Subcutaneous adipose tissue (tissue), 4 donors: ENCODE data around the gene PHF20. TPM values are rescaled to one million over a fixed set of nuclear protein-coding genes. Genes with fewer than 3 reads are reported as not detected.

Source experiments
- small RNA-seq: library from RNA; depleted of rRNA; stranded (forward); fragments of <200 nt; gene quantifications from one replicate; pipeline ENCODE3, GENCODE V24; 2016
- total RNA-seq, 4 donors: library from RNA; depleted of rRNA; stranded (reverse); fragments of >200 nt; gene quantifications; one replicate each; pipeline ENCODE4 v1.1.0, GENCODE V29; 2016
- TF ChIP-seq, protein P1 (sequence below): fragments of 450-650 bp; IDR thresholded peaks from one replicate; pipeline ENCODE4 v1.5.1; 2016; ENCODE audit warnings: low read depth, mild to moderate bottlenecking, control low read depth, antibody characterized with exemption, moderate library complexity

The PHF20 gene
- total RNA-seq, 4 donors from 2014 or later: 35.5 to 61.6 (median 44.5) TPM

DNA sequence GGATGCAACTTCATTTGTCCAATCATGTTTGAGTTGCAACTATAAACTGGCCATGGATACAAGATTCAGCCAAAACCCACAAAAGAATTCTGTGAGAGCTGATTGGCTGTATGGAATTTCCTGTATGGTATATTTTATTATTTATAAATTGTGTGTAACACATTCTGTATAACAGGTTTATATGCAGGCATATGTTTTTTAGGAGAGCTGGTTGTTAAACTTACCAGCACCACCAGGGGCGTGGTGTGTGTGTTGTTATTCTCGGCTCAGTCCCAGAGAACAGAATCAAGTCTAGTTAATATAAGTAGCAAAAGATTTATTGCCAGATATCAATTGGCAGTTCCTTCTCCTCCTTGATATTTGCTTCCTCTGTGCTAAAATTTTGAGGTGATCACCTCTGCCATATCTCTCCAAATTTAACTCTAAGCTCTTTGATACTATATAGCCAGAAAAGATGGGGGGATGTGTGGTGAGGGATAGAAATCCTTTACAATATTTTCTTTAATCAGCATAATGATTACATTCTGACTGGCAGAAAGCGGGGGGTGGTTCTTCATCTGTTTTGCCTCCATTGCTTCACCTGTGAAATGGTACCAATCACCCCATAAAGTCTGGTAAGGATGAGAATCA is 219.4 kb downstream of the PHF20 start:
- TF ChIP-seq, protein P1, sequence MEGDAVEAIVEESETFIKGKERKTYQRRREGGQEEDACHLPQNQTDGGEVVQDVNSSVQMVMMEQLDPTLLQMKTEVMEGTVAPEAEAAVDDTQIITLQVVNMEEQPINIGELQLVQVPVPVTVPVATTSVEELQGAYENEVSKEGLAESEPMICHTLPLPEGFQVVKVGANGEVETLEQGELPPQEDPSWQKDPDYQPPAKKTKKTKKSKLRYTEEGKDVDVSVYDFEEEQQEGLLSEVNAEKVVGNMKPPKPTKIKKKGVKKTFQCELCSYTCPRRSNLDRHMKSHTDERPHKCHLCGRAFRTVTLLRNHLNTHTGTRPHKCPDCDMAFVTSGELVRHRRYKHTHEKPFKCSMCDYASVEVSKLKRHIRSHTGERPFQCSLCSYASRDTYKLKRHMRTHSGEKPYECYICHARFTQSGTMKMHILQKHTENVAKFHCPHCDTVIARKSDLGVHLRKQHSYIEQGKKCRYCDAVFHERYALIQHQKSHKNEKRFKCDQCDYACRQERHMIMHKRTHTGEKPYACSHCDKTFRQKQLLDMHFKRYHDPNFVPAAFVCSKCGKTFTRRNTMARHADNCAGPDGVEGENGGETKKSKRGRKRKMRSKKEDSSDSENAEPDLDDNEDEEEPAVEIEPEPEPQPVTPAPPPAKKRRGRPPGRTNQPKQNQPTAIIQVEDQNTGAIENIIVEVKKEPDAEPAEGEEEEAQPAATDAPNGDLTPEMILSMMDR: no peak

GRCh38 chr20:35992713-35993335 is 221.0 kb downstream of the PHF20 start:
- TF ChIP-seq, protein P1: no peak

GRCh38 chr20:35994994-35995453 is 223.2 kb downstream of the PHF20 start:
- TF ChIP-seq, protein P1: no peak

Small RNA genes within 50 kb of the gene (small RNA-seq; reads per million reads assigned to genes)
- gene COX7BP2: not detected
- gene HIGD1AP16: not detected
- gene RF00019: 0.49 reads per million
- gene RF00026: not detected
- gene RNU4-40P: not detected
- not detected for gene RNU6-937P

Other genes starting within 250 kb of the PHF20 start
- not detected for gene C20orf173, start 242.4 kb upstream of the PHF20 start, total RNA-seq
- gene ERGIC3, start 229.9 kb upstream of the PHF20 start, total RNA-seq: 100 to 1,000 TPM in 3 of 4 donors, 10 to 100 TPM in 1; 99.9 to 207 (median 181) TPM
- 1 to 10 TPM in 3 of 4 donors, not detected in 1; 1.7 to 3.3 (median 2.4) TPM for gene SPAG4, start 156.2 kb upstream of the PHF20 start, total RNA-seq
- 100 to 1,000 TPM in 2 of 4 donors, 10 to 100 TPM in 2; 50.6 to 115 (median 87.1) TPM for gene CPNE1, start 107.1 kb upstream of the PHF20 start, total RNA-seq
- 10 to 100 TPM; 22.8 to 35.4 (median 24.2) TPM for gene RBM12, start 107.1 kb upstream of the PHF20 start, total RNA-seq
- 10 to 100 TPM; 17.4 to 34.7 (median 24.3) TPM for gene NFS1, start 72.7 kb upstream of the PHF20 start, total RNA-seq
- 100 to 1,000 TPM; 215 to 328 (median 269) TPM for gene ROMO1, start 72.6 kb upstream of the PHF20 start, total RNA-seq
- gene RBM39, start 29.8 kb upstream of the PHF20 start, total RNA-seq: 100 to 1,000 TPM; 320 to 423 (median 379) TPM
- 100 to 1,000 TPM in 1 of 4 donors, 10 to 100 TPM in 3; 48.8 to 125 (median 76.3) TPM for gene SCAND1, start 182.5 kb downstream of the PHF20 start, total RNA-seq
- gene CNBD2, start 196.6 kb downstream of the PHF20 start, total RNA-seq: 1 to 10 TPM in 3 of 4 donors, not detected in 1; 2.8 to 5.3 (median 3.1) TPM